ENCODE results near the gene GOLGA6L10. TPM values are rescaled to one million over a fixed set of nuclear protein-coding genes. Genes with fewer than 3 reads are reported as not detected.
"Not testable (repeated sequence)": the region's sequence is repeated elsewhere in the genome, so short reads cannot be mapped to it uniquely, and the experiment has no call there.

Gene GOLGA6L10, protein sequence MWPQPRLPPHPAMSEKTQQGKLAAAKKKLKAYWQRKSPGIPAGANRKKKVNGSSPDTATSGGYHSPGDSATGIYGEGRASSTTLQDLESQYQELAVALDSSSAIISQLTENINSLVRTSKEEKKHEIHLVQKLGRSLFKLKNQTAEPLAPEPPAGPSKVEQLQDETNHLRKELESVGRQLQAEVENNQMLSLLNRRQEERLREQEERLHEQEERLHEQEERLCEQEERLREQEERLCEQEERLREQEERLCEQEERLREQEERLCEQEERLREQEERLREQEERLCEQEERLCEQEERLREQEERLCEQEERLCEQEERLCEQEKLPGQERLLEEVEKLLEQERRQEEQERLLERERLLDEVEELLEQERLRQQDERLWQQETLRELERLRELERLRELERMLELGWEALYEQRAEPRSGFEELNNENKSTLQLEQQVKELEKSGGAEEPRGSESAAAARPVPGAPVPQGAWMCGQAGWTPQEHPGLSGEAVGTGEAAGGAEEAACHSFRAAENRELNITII
- 1.5 TPM for total RNA-seq

DNA sequence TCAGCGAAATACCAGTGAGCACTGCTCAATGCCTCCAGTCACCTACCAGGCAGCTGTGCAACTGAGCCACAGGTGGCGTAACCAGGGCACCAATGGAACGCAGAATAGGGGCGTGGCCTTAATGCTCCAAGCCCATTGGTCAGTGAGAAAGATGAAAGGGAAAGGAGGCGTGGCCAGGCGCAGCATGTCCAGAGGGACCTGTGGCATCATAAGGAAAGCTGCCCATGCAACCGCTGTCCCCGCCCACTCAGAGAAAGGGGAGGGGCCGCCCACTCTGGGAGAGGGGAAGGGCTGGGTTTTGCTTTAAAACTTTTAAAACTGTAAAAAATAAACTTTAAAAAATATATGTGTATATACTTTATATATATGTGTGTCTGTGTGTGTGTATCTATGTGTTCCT, at the start of gene GOLGA6L10:
GOLGA6L10 (minus strand) TSS at position 101 of the 400 bp plus-strand sequence; CDS start at position 1, 100 bp downstream.
- H3K9me3 ChIP-seq; DNase-seq (ENCODE audit: low spot score in 2 of 2); H3K27me3 ChIP-seq; H3K27ac ChIP-seq; H3K36me3 ChIP-seq; H3K4me1 ChIP-seq; H3K4me3 ChIP-seq; intact Hi-C loops (cut with DNase I): not testable (repeated sequence)

GRCh38 chr15:82398785-82399184, 49.5 kb upstream of the GOLGA6L10 start:
- no peak overlapping the region for H3K27ac ChIP-seq
- intact Hi-C loops (cut with DNase I), result no loop called here
- H3K36me3 ChIP-seq, result no peaks in the 10 kb centered on the region
- no peaks in the 10 kb centered on the region for H3K27me3 ChIP-seq
- TF ChIP-seq, protein P1, sequence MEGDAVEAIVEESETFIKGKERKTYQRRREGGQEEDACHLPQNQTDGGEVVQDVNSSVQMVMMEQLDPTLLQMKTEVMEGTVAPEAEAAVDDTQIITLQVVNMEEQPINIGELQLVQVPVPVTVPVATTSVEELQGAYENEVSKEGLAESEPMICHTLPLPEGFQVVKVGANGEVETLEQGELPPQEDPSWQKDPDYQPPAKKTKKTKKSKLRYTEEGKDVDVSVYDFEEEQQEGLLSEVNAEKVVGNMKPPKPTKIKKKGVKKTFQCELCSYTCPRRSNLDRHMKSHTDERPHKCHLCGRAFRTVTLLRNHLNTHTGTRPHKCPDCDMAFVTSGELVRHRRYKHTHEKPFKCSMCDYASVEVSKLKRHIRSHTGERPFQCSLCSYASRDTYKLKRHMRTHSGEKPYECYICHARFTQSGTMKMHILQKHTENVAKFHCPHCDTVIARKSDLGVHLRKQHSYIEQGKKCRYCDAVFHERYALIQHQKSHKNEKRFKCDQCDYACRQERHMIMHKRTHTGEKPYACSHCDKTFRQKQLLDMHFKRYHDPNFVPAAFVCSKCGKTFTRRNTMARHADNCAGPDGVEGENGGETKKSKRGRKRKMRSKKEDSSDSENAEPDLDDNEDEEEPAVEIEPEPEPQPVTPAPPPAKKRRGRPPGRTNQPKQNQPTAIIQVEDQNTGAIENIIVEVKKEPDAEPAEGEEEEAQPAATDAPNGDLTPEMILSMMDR (IDR thresholded peaks at IDR 0.05), result no peak
- H3K9me3 ChIP-seq, result no peaks in the 10 kb centered on the region
- no peak for DNase-seq (ENCODE audit: low spot score in 2 of 2)
- no peaks in the 10 kb centered on the region for H3K4me1 ChIP-seq
- no peak overlapping the region for H3K4me3 ChIP-seq

DNA sequence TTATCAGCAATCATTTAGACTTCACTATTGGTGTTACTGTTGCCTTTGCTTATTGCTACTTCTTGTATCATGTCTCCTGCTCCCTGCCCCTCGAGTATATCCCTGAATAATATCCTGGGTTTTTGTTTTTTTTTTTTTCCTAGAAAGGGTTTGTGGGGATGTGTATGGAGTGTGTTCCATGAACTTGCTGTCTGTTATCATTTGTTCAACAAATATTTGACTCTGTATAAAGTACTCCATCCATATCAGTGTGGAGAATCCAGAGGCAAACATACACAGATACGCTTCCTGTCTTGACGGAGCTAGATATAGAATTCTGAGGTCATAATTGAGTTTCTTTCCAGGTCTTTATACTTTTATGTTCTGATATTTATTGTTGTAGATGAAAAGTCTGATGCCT, 48.5 kb upstream of the GOLGA6L10 start:
- Histone ChIP-seq H3K36me3 (no peaks in the 10 kb centered on the region), H3K4me3 (no peak overlapping the region), H3K27ac (no peak overlapping the region), H3K27me3 (no peaks in the 10 kb centered on the region), H3K9me3 (no peaks in the 10 kb centered on the region), H3K4me1 (no peaks in the 10 kb centered on the region)
- intact Hi-C loops (cut with DNase I), result no loop called here
- TF ChIP-seq, protein P1 (IDR thresholded peaks at IDR 0.05), result no peak
- no peak for DNase-seq (ENCODE audit: low spot score in 2 of 2)

- H3K9me3 ChIP-seq; H3K27me3 ChIP-seq; intact Hi-C loops (cut with DNase I); H3K27ac ChIP-seq; H3K4me3 ChIP-seq; DNase-seq (ENCODE audit: low spot score in 2 of 2); H3K4me1 ChIP-seq; H3K36me3 ChIP-seq: not testable (repeated sequence)
Measured at GRCh38 chr15:82395788-82396187, 46.5 kb upstream of the GOLGA6L10 start.

DNA sequence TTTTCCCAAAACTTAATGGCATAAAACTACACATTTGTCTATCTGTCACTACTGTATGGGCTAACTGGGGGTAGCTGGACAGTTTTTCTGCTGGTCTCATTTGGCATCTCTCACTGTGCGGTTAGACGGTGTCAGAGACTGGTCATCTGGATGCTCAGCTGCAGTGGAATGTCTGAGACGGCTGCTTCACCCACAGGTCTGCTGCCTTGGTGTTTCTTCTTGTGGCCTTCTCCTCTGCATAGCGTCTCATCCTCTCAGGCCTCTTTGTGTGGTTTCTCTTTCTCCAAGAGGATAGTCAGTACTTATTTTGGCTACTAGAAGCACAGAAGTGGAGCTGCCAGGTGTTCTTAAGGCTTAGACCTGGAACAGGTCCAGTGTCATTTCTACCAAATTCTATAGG, 44.4 kb upstream of the GOLGA6L10 start:
- H3K36me3 ChIP-seq, result no peaks in the 10 kb centered on the region
- intact Hi-C loops (cut with DNase I), result no loop called here
- H3K4me3 ChIP-seq, result no peak overlapping the region
- no peak overlapping the region for H3K27ac ChIP-seq
- no peaks in the 10 kb centered on the region for H3K4me1 ChIP-seq
- DNase-seq (ENCODE audit: low spot score in 2 of 2), result no peak
- no peaks in the 10 kb centered on the region for H3K9me3 ChIP-seq
- H3K27me3 ChIP-seq, result no peaks in the 10 kb centered on the region
- TF ChIP-seq, protein P1 (IDR thresholded peaks at IDR 0.05), result no peak

DNA sequence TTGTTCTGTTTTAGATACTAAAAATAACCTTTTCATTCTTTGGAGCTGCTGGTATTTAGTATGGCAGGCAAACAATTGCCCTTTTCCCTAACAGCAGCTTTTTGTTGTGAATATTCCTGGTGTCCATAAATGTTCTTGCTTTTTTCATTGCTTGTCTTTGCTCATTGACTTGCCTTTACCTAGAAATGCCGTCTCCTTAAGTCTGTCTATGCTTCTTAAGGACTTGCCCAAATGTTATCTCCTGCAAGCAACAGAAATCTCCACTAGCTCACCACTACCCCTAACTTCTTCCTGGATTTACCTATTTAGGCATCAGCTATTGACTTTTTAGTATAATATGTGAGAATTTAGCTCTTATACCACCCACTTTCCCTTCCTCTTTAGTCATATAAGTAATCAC, 42.8 kb upstream of the GOLGA6L10 start:
- H3K4me3 ChIP-seq; H3K36me3 ChIP-seq; H3K4me1 ChIP-seq; H3K27ac ChIP-seq; H3K9me3 ChIP-seq; H3K27me3 ChIP-seq; intact Hi-C loops (cut with DNase I); DNase-seq (ENCODE audit: low spot score in 2 of 2): not testable (repeated sequence)

DNA sequence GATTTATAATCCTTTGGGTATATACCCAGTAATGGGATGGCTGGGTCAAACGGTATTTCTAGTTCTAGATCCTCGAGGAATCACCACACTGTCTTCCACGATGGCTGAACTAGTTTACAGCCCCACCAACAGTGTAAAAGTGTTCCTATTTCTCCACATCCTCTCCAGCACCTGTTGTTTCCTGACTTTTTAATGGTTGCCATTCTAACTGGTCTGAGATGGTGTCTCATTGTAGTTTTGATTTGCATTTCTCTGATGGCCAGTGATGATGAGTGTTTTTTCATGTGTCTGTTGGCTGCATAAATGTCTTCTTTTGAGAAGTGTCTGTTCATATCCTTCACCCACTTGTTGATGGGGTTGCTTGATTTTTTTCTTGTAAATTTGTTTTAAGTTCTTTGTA, 40.9 kb upstream of the GOLGA6L10 start:
- DNase-seq (ENCODE audit: low spot score in 2 of 2); H3K27ac ChIP-seq; H3K4me1 ChIP-seq; intact Hi-C loops (cut with DNase I); H3K4me3 ChIP-seq; H3K9me3 ChIP-seq; H3K36me3 ChIP-seq; H3K27me3 ChIP-seq: not testable (repeated sequence)

GRCh38 chr15:82387209-82387608, 37.9 kb upstream of the GOLGA6L10 start:
- H3K4me1 ChIP-seq; H3K27me3 ChIP-seq; DNase-seq (ENCODE audit: low spot score in 2 of 2); H3K27ac ChIP-seq; H3K36me3 ChIP-seq; H3K4me3 ChIP-seq; intact Hi-C loops (cut with DNase I); H3K9me3 ChIP-seq: not testable (repeated sequence)

DNA sequence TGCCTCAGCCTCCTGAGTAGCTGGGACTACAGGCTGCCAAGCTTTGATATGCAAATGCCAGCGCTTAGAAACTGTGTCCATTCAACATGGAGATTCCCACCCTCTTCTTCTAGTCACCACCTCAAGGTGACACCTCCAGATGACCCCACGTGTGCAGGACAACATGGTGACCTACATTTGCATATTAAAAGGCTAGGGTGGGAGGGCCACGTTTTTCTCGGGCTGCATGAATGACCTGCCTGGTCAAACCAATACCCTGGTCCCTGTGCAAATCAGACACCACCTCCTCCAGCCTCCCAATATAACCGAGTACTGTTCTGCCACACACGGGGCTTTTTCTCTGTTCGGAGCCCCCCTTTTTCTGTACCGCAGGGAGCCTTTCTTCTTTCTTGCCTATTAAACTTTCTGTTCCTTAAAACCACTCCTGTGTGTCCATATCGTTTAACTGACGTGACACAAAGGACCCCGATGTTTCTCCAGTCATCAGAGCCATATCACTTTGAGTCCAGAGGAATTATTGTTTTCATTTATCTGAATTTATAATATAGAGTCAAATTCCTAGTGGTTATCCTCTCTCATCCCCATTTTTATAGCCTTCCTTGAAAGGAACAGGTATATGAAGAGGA, 32.2 kb upstream of the GOLGA6L10 start:
- DNase-seq (ENCODE audit: low spot score in 2 of 2); H3K4me3 ChIP-seq; H3K9me3 ChIP-seq; H3K36me3 ChIP-seq; intact Hi-C loops (cut with DNase I); H3K27ac ChIP-seq; H3K4me1 ChIP-seq; H3K27me3 ChIP-seq: not testable (repeated sequence)

GRCh38 chr15:82379552-82379951, 30.3 kb upstream of the GOLGA6L10 start:
- H3K27ac ChIP-seq; H3K27me3 ChIP-seq; intact Hi-C loops (cut with DNase I); H3K9me3 ChIP-seq; H3K4me1 ChIP-seq; H3K4me3 ChIP-seq; H3K36me3 ChIP-seq; DNase-seq (ENCODE audit: low spot score in 2 of 2): not testable (repeated sequence)

GRCh38 chr15:82373661-82374060, 24.4 kb upstream of the GOLGA6L10 start:
- H3K27me3 ChIP-seq; H3K4me1 ChIP-seq; H3K4me3 ChIP-seq; H3K27ac ChIP-seq; intact Hi-C loops (cut with DNase I); H3K9me3 ChIP-seq; H3K36me3 ChIP-seq; DNase-seq (ENCODE audit: low spot score in 2 of 2): not testable (repeated sequence)
